ENCODE results near the gene TH. TPM values are rescaled to one million over a fixed set of nuclear protein-coding genes. Genes with fewer than 3 reads are reported as not detected.

The TH gene
- total RNA-seq, 4 donors from 2014 or later: 0.34 to 1.0 TPM; not detected in 2

DNA sequence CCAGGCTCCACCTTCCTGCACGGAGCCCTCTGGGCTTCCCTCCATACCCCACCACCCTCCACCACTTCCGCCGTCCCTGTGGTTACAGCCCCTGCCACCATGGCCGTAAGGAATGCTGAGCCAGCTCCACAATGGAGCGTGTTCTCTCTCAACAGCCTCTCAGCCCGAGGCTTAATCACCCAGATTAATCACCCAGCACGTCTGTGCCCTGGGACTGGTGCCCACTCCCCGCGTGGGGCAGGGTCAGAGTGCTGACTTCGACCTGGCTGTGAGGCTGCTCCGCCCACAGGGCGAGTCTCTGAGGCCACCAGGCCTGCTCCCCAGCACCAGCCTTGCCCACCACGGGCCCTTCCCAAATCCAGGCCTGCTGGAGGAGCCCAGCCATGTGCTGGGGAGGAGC lies 4.0 kb upstream of the TH start:
- H3K36me3 ChIP-seq: no peaks in the 10 kb centered on the region
- peaks cover 35% of the 10 kb centered on the region for H3K4me1 ChIP-seq
- no peak overlapping the region for H3K4me3 ChIP-seq
- TF ChIP-seq POLR2A (IDR thresholded peaks at IDR 0.05): no peak
- TF ChIP-seq, protein P1, sequence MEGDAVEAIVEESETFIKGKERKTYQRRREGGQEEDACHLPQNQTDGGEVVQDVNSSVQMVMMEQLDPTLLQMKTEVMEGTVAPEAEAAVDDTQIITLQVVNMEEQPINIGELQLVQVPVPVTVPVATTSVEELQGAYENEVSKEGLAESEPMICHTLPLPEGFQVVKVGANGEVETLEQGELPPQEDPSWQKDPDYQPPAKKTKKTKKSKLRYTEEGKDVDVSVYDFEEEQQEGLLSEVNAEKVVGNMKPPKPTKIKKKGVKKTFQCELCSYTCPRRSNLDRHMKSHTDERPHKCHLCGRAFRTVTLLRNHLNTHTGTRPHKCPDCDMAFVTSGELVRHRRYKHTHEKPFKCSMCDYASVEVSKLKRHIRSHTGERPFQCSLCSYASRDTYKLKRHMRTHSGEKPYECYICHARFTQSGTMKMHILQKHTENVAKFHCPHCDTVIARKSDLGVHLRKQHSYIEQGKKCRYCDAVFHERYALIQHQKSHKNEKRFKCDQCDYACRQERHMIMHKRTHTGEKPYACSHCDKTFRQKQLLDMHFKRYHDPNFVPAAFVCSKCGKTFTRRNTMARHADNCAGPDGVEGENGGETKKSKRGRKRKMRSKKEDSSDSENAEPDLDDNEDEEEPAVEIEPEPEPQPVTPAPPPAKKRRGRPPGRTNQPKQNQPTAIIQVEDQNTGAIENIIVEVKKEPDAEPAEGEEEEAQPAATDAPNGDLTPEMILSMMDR (IDR thresholded peaks at IDR 0.05): no peak
- no peak for TF ChIP-seq POLR2AphosphoS5 (IDR thresholded peaks at IDR 0.05)
- no peak for TF ChIP-seq EP300 (IDR thresholded peaks at IDR 0.05)
- no peaks in the 10 kb centered on the region for H3K9me3 ChIP-seq
- H3K27ac ChIP-seq: no peak overlapping the region
- peaks cover 39% of the 10 kb centered on the region for H3K27me3 ChIP-seq
- no peak for DNase-seq (ENCODE audit: low spot score in 2 of 2)
- 20% methylated on average over 6 of the region's 13 CpGs for WGBS

DNA sequence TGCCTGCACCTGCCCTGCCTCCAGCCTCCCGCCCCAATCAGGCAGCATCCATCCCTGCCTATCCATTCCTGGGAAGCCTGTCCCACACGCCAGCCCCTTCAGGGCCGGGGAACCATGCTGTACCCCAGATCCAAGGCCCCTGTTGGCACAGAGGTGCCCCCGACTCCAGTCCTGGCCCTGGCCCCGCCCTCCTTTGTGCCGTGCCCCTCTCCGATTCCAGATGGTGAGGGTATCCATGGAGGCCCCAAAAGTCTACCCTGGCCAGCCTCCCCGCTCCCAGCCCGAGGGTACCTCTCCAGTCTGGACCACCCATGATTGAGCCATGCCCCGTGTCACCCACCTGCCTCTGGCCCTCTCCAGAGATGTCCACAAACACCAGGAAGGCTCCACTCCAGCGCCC lies 2.7 kb upstream of the TH start:
- TF ChIP-seq POLR2AphosphoS5 (IDR thresholded peaks at IDR 0.05) (no peak), POLR2A (IDR thresholded peaks at IDR 0.05) (no peak), EP300 (IDR thresholded peaks at IDR 0.05) (no peak)
- TF ChIP-seq, protein P1 (IDR thresholded peaks at IDR 0.05): no peak
- Histone ChIP-seq H3K27ac (no peak overlapping the region), H3K4me1 (peaks cover 32% of the 10 kb centered on the region), H3K36me3 (no peaks in the 10 kb centered on the region), H3K9me3 (no peaks in the 10 kb centered on the region), H3K4me3 (no peak overlapping the region), H3K27me3 (peaks cover 44% of the 10 kb centered on the region)
- DNase-seq (ENCODE audit: low spot score in 2 of 2): no peak
- WGBS: 85% methylated on average over 9 of the region's 11 CpGs

DNA sequence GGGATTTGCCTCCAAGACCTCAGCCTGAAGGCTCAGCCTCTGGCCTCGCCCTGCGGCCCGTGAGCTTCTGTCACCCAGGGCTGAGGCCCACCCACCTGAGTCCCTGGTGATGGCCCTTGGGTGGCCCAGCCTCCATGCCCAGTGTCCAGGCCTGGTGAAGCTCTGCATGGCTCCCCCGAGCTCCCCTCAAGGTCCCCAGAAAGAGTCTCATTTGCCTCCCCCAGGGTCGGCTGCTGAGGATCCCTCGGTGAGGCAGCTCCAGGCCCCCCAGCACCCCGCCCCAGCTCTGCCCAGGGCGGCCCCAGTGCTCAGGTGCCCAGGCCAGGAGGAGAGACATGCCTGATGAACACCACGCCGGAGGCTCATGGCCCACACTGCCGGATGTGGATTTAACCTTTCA lies 2.1 kb upstream of the TH start:
- 67% methylated on average over 2 of the region's 11 CpGs for WGBS
- no peaks in the 10 kb centered on the region for H3K9me3 ChIP-seq
- no peak for DNase-seq (ENCODE audit: low spot score in 2 of 2)
- no peaks in the 10 kb centered on the region for H3K36me3 ChIP-seq
- H3K27ac ChIP-seq: no peak overlapping the region
- H3K27me3 ChIP-seq: peaks cover 47% of the 10 kb centered on the region
- TF ChIP-seq POLR2A (IDR thresholded peaks at IDR 0.05): no peak
- no peak for TF ChIP-seq EP300 (IDR thresholded peaks at IDR 0.05)
- TF ChIP-seq POLR2AphosphoS5 (IDR thresholded peaks at IDR 0.05): no peak
- TF ChIP-seq, protein P1 (IDR thresholded peaks at IDR 0.05): no peak
- H3K4me3 ChIP-seq: no peak overlapping the region
- peaks cover 28% of the 10 kb centered on the region for H3K4me1 ChIP-seq

DNA sequence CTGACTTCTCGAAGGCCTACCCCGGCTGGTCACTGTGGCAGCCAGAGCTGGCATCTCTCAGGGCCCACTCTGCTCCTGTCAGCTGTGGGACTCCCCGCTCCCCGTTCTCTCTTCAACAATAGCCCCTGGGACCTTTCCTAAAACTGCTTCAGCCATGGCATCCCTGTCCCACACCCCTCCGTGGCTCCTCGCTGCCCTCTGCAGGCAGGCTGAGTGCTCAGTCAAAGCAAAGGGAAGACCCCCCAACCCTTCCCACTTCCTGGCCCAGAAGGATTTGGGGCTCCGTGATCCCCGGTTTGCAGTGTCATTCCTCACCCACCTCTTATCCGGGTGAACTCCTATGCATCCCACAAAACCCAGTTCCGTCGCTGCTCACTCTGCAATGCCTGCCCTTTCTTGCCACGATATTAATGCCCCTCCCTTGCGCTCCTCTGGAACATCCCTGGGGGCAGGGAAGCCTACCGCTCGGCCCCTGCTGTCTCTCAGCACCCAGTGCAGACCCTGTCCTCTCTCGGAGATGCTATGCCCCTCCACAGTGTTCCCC lies 1.6 kb upstream of the TH start:
- no peak for DNase-seq (ENCODE audit: low spot score in 2 of 2)
- Histone ChIP-seq H3K27me3 (peaks cover 53% of the 10 kb centered on the region), H3K27ac (no peak overlapping the region), H3K9me3 (no peaks in the 10 kb centered on the region), H3K4me1 (peaks cover 23% of the 10 kb centered on the region), H3K36me3 (no peaks in the 10 kb centered on the region), H3K4me3 (no peak overlapping the region)
- TF ChIP-seq, protein P1 (IDR thresholded peaks at IDR 0.05): no peak
- no peak for TF ChIP-seq POLR2A (IDR thresholded peaks at IDR 0.05)
- no peak for TF ChIP-seq POLR2AphosphoS5 (IDR thresholded peaks at IDR 0.05)
- no peak for TF ChIP-seq EP300 (IDR thresholded peaks at IDR 0.05)
- WGBS: 88% methylated on average over 14 of the region's 16 CpGs

DNA sequence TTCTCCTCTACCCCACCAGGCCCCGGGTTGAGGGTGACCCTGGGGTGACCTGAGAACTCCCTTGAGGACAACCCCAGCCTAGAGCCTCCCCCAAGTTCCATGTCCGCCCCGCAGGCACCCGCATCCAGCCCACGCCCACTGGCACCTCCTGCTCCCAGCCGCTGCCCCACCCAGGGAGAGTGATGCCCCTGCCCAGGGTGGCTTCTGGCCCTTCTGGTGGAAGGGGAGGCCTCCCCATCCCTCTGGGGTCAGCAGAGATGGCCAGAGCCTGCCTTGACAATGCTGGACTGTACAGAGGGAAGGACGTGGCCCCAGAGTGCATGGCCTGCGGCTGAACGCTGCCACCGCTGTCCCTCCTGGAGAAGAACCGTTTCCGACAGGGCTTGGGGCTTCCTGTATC lies 1.1 kb upstream of the TH start:
- Histone ChIP-seq H3K27ac (no peak overlapping the region), H3K36me3 (no peaks in the 10 kb centered on the region), H3K4me3 (no peak overlapping the region), H3K4me1 (peaks cover 19% of the 10 kb centered on the region), H3K27me3 (peaks cover 58% of the 10 kb centered on the region), H3K9me3 (no peaks in the 10 kb centered on the region)
- DNase-seq (ENCODE audit: low spot score in 2 of 2): no peak
- 89% methylated on average over 12 of the region's 12 CpGs for WGBS
- TF ChIP-seq POLR2A (IDR thresholded peaks at IDR 0.05): no peak
- TF ChIP-seq EP300 (IDR thresholded peaks at IDR 0.05): no peak
- TF ChIP-seq, protein P1 (IDR thresholded peaks at IDR 0.05): no peak
- no peak for TF ChIP-seq POLR2AphosphoS5 (IDR thresholded peaks at IDR 0.05)

Measured in suprapubic skin (tissue), 4 donors.